ENCODE results near the gene ABCD2. TPM values are rescaled to one million over a fixed set of nuclear protein-coding genes. Genes with fewer than 3 reads are reported as not detected.

ABCD2 gene
- total and polyA plus RNA-seq, 9 donors: 0.05 to 0.57 (median 0.13) TPM

- Histone ChIP-seq H3K4me1 (ENCODE audit: insufficient read depth) (no peaks in the 10 kb centered on the region), H3K36me3 (no peaks in the 10 kb centered on the region), H3K4me3 (no peak overlapping the region), H3K27ac (no peak overlapping the region), H3K27me3 (no peaks in the 10 kb centered on the region), H3K9me3 (no peaks in the 10 kb centered on the region)
- 60 to 77% (median 67%) methylated on average over 9 of the region's 9 CpGs for WGBS, 3 donors
- intact Hi-C loops (cut with DNase I): no loop called here
- TF ChIP-seq CTCF (IDR thresholded peaks at IDR 0.05): no peak
- TF ChIP-seq EP300 (IDR thresholded peaks at IDR 0.05): no peak
- TF ChIP-seq POLR2A (IDR thresholded peaks at IDR 0.05): no peak
- no peak for DNase-seq
These were observed 31.3 kb downstream of the ABCD2 start for GRCh38 chr12:39588348-39588747.

DNA sequence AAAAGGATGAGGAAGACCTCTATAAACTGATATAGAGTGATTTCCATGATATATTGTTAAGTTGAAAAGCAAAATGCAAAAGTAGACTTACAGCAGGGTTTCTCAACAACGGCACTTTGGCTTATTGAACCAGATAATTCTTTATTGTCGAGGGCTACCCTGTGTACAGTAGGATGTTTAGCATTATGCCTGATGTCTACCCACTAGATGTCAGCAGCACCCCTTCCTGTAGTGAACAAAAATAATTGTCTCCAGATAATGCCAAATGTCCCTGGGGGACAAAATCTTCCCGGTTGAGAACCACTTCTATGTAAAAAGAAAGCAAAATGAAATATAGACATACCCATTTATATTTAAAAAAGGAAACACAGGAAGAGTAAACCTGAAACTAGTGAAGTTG lies 32.4 kb downstream of the ABCD2 start:
- Histone ChIP-seq H3K27me3 (no peaks in the 10 kb centered on the region), H3K4me1 (ENCODE audit: insufficient read depth) (no peaks in the 10 kb centered on the region), H3K4me3 (no peak overlapping the region), H3K27ac (no peak overlapping the region), H3K36me3 (no peaks in the 10 kb centered on the region), H3K9me3 (no peaks in the 10 kb centered on the region)
- 37 to 47% (median 45%) methylated on average over 3 of the region's 3 CpGs for WGBS, 3 donors
- DNase-seq: no peak
- TF ChIP-seq CTCF (IDR thresholded peaks at IDR 0.05) (no peak), EP300 (IDR thresholded peaks at IDR 0.05) (no peak), POLR2A (IDR thresholded peaks at IDR 0.05) (no peak)
- intact Hi-C loops (cut with DNase I): no loop called here

DNA sequence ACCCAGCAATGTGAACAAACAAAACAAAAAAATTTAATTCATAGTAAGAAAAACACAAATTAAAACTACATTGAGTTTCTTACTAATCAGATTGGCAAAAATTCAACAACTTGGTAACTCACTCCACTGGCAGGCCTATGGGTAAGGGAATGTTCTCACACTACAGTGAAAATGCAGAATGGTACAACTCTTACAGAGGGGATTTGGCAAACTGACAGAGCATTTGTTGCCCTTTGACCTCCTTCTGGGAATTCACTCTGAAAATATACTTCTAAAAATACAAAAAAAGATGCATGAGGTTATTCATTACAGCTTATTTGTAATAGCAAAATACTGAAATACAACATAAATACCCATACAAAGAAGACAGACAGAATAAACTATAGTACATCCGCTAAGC lies 32.8 kb downstream of the ABCD2 start:
- WGBS, 3 donors: 58 to 70% (median 64%) methylated on average over 1 of the region's 1 CpG
- no peak for DNase-seq
- TF ChIP-seq EP300 (IDR thresholded peaks at IDR 0.05) (no peak), POLR2A (IDR thresholded peaks at IDR 0.05) (no peak), CTCF (IDR thresholded peaks at IDR 0.05) (no peak)
- intact Hi-C loops (cut with DNase I): no loop called here
- no peak overlapping the region for H3K27ac ChIP-seq
- H3K4me1 ChIP-seq (ENCODE audit: insufficient read depth): no peaks in the 10 kb centered on the region
- no peaks in the 10 kb centered on the region for H3K9me3 ChIP-seq
- no peaks in the 10 kb centered on the region for H3K27me3 ChIP-seq
- H3K4me3 ChIP-seq: no peak overlapping the region
- H3K36me3 ChIP-seq: no peaks in the 10 kb centered on the region

DNA sequence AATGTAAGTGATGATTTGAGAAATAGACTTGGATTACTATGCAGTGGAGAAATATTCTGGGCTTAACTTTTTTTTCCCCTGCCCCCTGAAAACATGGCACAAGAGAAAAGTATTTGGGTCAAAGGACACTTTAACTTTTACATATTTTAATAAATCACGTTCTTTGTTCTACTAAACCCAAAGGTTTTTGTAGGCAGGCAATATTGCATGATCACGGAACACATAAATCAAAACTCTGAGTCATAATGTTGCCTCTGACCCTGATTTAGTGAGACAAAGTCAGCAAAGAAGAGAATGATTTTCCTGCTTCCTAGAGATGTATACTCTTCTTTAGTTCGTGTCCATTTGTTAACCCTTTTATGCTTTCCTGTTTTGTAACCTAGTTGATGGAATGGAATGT lies 38.0 kb downstream of the ABCD2 start:
- no peak for DNase-seq
- intact Hi-C loops (cut with DNase I): no loop called here
- WGBS, 3 donors: 22 to 30% (median 28%) methylated on average over 3 of the region's 3 CpGs

More for the DNA sequence above, 38.0 kb downstream of the ABCD2 start:
- Histone ChIP-seq H3K27me3 (no peaks in the 10 kb centered on the region), H3K27ac (no peak overlapping the region), H3K36me3 (no peaks in the 10 kb centered on the region), H3K4me1 (ENCODE audit: insufficient read depth) (no peaks in the 10 kb centered on the region), H3K9me3 (no peaks in the 10 kb centered on the region), H3K4me3 (no peak overlapping the region)
- TF ChIP-seq CTCF (IDR thresholded peaks at IDR 0.05) (no peak), POLR2A (IDR thresholded peaks at IDR 0.05) (no peak), EP300 (IDR thresholded peaks at IDR 0.05) (no peak)

Measured in ovary (tissue), 9 donors.